Naive thymus-derived CD4-positive, alpha-beta T cell (primary cell): ENCODE measurements around the gene DIP2B. TPM values are rescaled to one million over a fixed set of nuclear protein-coding genes. Genes with fewer than 3 reads are reported as not detected.

Source experiments
- ATAC-seq: fragments of 150-1000 bp; cut with Tn5 transposase; 2 replicates; pipeline ENCODE4 v1.10.0; 2021; ENCODE audit warnings: mild to moderate bottlenecking, moderate library complexity
- CTCF ChIA-PET: fragments of 350-600 bp; sonication (Branson Sonifier 250); formaldehyde crosslinking; loops from one replicate; lab custom pipeline; 2021; ENCODE audit warnings: antibody characterized with exemption; lab: Charles Lee
- POLR2A ChIA-PET: fragments of 350-600 bp; sonication (Branson Sonifier 250); formaldehyde crosslinking; loops from one replicate; lab custom pipeline; 2021; ENCODE audit warnings: antibody characterized with exemption, inconsistent platforms; lab: Charles Lee
- DNase-seq, 9 donors: peaks; one replicate each; pipeline versions ENCODE4 v3.0.0 to v3.0.0-alpha.2; 2020 to 2022; ENCODE audit warnings: mixed read lengths in 1 of 9
- H3K27ac ChIP-seq: one replicate; pipeline ENCODE4 v1.7.0; 2013; ENCODE audit warnings: mild to moderate bottlenecking, low read depth, low read length, moderate library complexity
- H3K27me3 ChIP-seq, 2 donors: one replicate each; pipeline ENCODE4 v1.7.0; 2013; ENCODE audit warnings: low read length in 2 of 2, mild to moderate bottlenecking in 2 of 2, moderate library complexity in 2 of 2; ENCODE audit not compliant: control insufficient read depth in 2 of 2, insufficient read depth in 2 of 2
- H3K36me3 ChIP-seq, 3 experiments: 1 replicate in 2 of 3; 2 replicates in 1 of 3; pipeline ENCODE4 v1.7.0; 2013; ENCODE audit warnings: low read length in 3 of 3, mild to moderate bottlenecking in 3 of 3, moderate library complexity in 1 of 3; ENCODE audit not compliant: insufficient read depth in 3 of 3, control insufficient read depth in 2 of 3
- H3K4me1 ChIP-seq, 2 donors: one replicate each; pipeline ENCODE4 v1.7.0; 2013; ENCODE audit warnings: low read length in 2 of 2, mild to moderate bottlenecking in 2 of 2, moderate library complexity in 1 of 2; ENCODE audit not compliant: control insufficient read depth in 2 of 2, insufficient read depth in 2 of 2
- H3K4me3 ChIP-seq: 2 replicates; pipeline ENCODE4 v1.7.0; 2013; ENCODE audit warnings: mild to moderate bottlenecking, low read length
- H3K9me3 ChIP-seq, 3 experiments: 1 replicate in 2 of 3; 2 replicates in 1 of 3; pipeline ENCODE4 v1.7.0; 2013; ENCODE audit warnings: low read length in 3 of 3; ENCODE audit not compliant: control insufficient read depth in 2 of 3
- H3K27ac Mint-ChIP-seq, 9 donors: one replicate each; pipeline ENCODE4 v1.8.0; 2020 to 2022; ENCODE audit warnings: mixed read lengths in 9 of 9, mild to moderate bottlenecking in 8 of 9, moderate library complexity in 5 of 9, inconsistent platforms in 2 of 9
- H3K27me3 Mint-ChIP-seq, 5 donors: one replicate each; pipeline ENCODE4 v1.8.0; 2021 to 2022; ENCODE audit warnings: mixed read lengths in 5 of 5, mild to moderate bottlenecking in 1 of 5
- H3K36me3 Mint-ChIP-seq, 5 donors: one replicate each; pipeline ENCODE4 v1.8.0; 2020 to 2022; ENCODE audit warnings: mixed read lengths in 5 of 5, mild to moderate bottlenecking in 3 of 5, inconsistent platforms in 1 of 5
- H3K4me1 Mint-ChIP-seq, 7 donors: one replicate each; pipeline ENCODE4 v1.8.0; 2020 to 2022; ENCODE audit warnings: mixed read lengths in 7 of 7, mild to moderate bottlenecking in 3 of 7, inconsistent platforms in 1 of 7
- H3K4me3 Mint-ChIP-seq, 10 donors: one replicate each; pipeline ENCODE4 v1.8.0; 2020 to 2022; ENCODE audit warnings: mild to moderate bottlenecking in 10 of 10, mixed read lengths in 10 of 10, moderate library complexity in 6 of 10, inconsistent platforms in 2 of 10
- H3K9me3 Mint-ChIP-seq, 11 donors: one replicate each; pipeline ENCODE4 v1.8.0; 2020 to 2022; ENCODE audit warnings: mixed read lengths in 11 of 11, mild to moderate bottlenecking in 4 of 11, inconsistent platforms in 1 of 11, moderate library complexity in 1 of 11
- intact Hi-C, 2 donors: fragments of 100-400 bp; cut with micrococcal nuclease; formaldehyde crosslinking; loops; one replicate each; pipeline ENCODE4 v1.15.1; 2023
- polyA plus RNA-seq, 2 donors: library from polyadenylated mRNA; unstranded; fragments of 300-500 nt; fragmentation: Illumina TruSeq; gene quantifications; one replicate each; pipeline ENCODE4 v1.2.3, GENCODE V29; 2021
- total RNA-seq, 6 experiments: library from RNA in 5 of 6; stranded (reverse) in 5 of 6; gene quantifications; 1 replicate in 5 of 6; 2 replicates in 1 of 6; pipeline ENCODE4 v1.2.3 and lab custom pipeline; 2021 to 2026

DIP2B gene
- total and polyA plus RNA-seq, 7 experiments from 2014 or later = 10.0 to 41.8 (median 34.3) TPM

DNA sequence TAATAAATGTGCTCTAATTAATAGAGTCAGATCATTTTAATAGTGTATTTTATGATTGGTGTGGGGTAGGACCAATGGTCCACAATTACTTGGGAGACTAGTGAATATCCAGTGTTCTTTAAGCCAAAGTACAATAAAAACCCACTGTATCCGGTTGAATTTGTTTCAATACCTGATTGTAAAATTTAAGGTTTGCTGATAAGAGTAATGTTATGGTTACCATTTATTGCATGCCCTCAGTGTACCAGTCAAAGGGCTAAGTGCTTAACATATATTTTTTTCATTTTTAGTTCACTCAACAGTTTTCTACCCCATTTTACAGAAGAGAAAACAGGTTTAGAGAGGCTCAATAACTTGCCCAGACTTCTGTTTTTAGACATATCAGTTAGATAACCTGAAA is 161.2 kb downstream of the DIP2B start:
- Mint-ChIP-seq H3K4me1 (peaks cover 5 to 24% (median 9%) of the 10 kb centered on the region in 7 donors), H3K36me3 (peaks cover 3 to 23% (median 4%) of the 10 kb centered on the region in 5 donors), H3K9me3 (peaks cover 0 to 1% (median 0%) of the 10 kb centered on the region in 11 donors), H3K27me3 (no peaks in the 10 kb centered on the region), H3K4me3 (no peak overlapping the region), H3K27ac (no peak overlapping the region)
- no peaks in the 10 kb centered on the region for H3K27me3 ChIP-seq
- H3K9me3 ChIP-seq = no peaks in the 10 kb centered on the region
- ChIA-PET POLR2A (no interaction called here), CTCF (interaction anchor here (0.5 kb wide), 1 partner anchor 200 kb away, joined by 3 read pairs; no protein-coding TSS in a partner anchor)
- ATAC-seq = no peak
- no peaks in the 10 kb centered on the region for H3K4me1 ChIP-seq
- no peak overlapping the region for H3K27ac ChIP-seq
- DNase-seq = no peak
- H3K36me3 ChIP-seq = peaks cover 0 to 34% (median 6%) of the 10 kb centered on the region in 3 experiments
- intact Hi-C loops = no loop called here
- no peak overlapping the region for H3K4me3 ChIP-seq

DNA sequence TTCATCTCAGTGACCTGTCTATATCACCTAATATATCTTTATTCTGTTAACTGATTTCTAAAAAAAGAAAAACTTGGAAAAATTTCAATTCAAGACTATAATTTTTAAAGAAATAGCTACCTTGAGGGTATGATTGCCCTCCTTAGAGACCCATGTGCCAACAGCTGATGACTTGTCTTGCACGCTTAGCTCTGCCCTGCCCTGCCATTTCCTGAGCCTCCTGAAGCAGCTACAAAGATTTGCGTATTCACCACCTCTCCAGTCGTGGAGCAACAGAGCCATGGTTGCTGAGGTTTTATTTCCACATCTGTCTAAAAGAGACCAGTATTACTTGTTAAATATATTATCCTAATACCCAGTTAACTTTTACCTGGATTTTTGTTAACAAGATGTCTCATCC is 167.4 kb downstream of the DIP2B start:
- no peaks in the 10 kb centered on the region for H3K27me3 ChIP-seq
- H3K4me3 Mint-ChIP-seq = no peak overlapping the region
- no peaks in the 10 kb centered on the region for H3K4me1 ChIP-seq
- intact Hi-C loops = no loop called here
- H3K4me1 Mint-ChIP-seq = peaks cover 0 to 22% (median 5%) of the 10 kb centered on the region in 7 donors
- DNase-seq (no peak), ATAC-seq (no peak)
- H3K4me3 ChIP-seq = no peak overlapping the region
- peaks cover 4 to 50% (median 24%) of the 10 kb centered on the region in 5 donors for H3K36me3 Mint-ChIP-seq
- peaks cover 4 to 69% (median 6%) of the 10 kb centered on the region in 3 experiments for H3K36me3 ChIP-seq
- CTCF ChIA-PET = no interaction called here
- POLR2A ChIA-PET = interaction anchor here (0.8 kb wide), 1 partner anchor 24 kb away, joined by 3 read pairs; no protein-coding TSS in a partner anchor
- H3K27me3 Mint-ChIP-seq = no peaks in the 10 kb centered on the region
- H3K9me3 ChIP-seq = no peaks in the 10 kb centered on the region
- H3K27ac ChIP-seq = no peak overlapping the region
- H3K9me3 Mint-ChIP-seq = no peaks in the 10 kb centered on the region
- H3K27ac Mint-ChIP-seq = peak overlapping the region in 2 of 9 donors; percentile 36 to 63

DNA sequence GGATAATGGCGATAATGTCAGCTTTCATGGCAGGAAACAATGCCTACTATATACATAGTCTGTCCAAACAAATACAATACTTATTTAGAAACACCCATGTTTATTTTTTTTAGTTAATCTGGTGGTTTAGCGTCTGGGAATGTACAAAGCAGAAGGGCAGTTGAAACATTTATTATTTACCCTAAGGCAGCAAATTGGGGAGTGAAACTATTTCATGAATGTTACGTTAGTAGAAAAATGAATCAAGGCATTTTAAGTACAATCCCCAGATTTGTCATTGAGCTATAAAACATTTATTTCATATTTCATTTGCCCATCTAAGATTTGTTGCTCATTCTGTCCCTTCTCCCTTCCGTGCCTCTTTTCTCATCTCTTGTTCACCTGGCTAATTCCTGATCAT is 172.0 kb downstream of the DIP2B start:
- no peaks in the 10 kb centered on the region for H3K9me3 Mint-ChIP-seq
- DNase-seq = no peak
- peaks cover 0 to 7% (median 0%) of the 10 kb centered on the region in 7 donors for H3K4me1 Mint-ChIP-seq
- Histone ChIP-seq H3K9me3 (no peaks in the 10 kb centered on the region), H3K36me3 (peaks cover 0 to 71% (median 6%) of the 10 kb centered on the region in 3 experiments), H3K4me1 (no peaks in the 10 kb centered on the region), H3K27me3 (no peaks in the 10 kb centered on the region), H3K27ac (no peak overlapping the region), H3K4me3 (no peak overlapping the region)
- no peaks in the 10 kb centered on the region for H3K27me3 Mint-ChIP-seq
- peak overlapping the region in 1 of 10 donors; percentile 6 for H3K4me3 Mint-ChIP-seq
- peak overlapping the region in 4 of 9 donors; percentile 10 to 71 (median 25) for H3K27ac Mint-ChIP-seq
- H3K36me3 Mint-ChIP-seq = peaks cover 0 to 60% (median 25%) of the 10 kb centered on the region in 5 donors
- ChIA-PET CTCF (no interaction called here), POLR2A (no interaction called here)
- no peak for ATAC-seq
- intact Hi-C loops = no loop called here

DNA sequence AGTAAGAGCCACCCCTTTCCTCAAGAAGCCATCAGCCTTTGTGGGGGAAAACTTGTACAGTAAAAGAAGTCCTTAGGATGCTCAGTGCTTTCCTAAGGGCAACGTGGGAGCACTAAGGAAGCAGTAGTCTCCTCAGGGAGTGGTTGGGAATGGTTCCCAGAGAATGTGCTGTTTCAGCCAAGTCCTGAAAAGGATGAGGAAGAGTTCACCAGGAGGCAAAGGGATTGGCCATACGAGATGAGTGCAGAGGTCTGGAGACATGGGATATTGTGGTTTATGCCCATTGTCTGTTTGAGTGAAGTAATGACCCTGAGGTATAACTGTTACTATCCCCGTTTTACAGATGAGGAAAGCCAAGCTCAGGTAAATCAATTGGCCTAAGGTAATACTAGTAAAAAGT is 173.1 kb downstream of the DIP2B start:
- ATAC-seq (no peak), DNase-seq (no peak)
- ChIA-PET CTCF (interaction anchor here (0.6 kb wide), 2 partner anchors 679 to 1869 kb away, joined by 3 read pairs; no protein-coding TSS in a partner anchor), POLR2A (no interaction called here)
- intact Hi-C loops = no loop called here
- H3K4me1 Mint-ChIP-seq = no peaks in the 10 kb centered on the region
- peak overlapping the region in 2 of 9 donors; percentile 19 to 34 for H3K27ac Mint-ChIP-seq
- Histone ChIP-seq H3K36me3 (peaks cover 0 to 65% (median 6%) of the 10 kb centered on the region in 3 experiments), H3K27ac (no peak overlapping the region), H3K27me3 (no peaks in the 10 kb centered on the region), H3K4me1 (no peaks in the 10 kb centered on the region), H3K9me3 (no peaks in the 10 kb centered on the region), H3K4me3 (no peak overlapping the region)
- H3K27me3 Mint-ChIP-seq = no peaks in the 10 kb centered on the region
- H3K9me3 Mint-ChIP-seq = no peaks in the 10 kb centered on the region
- peaks cover 0 to 63% (median 25%) of the 10 kb centered on the region in 5 donors for H3K36me3 Mint-ChIP-seq
- no peak overlapping the region for H3K4me3 Mint-ChIP-seq

DNA sequence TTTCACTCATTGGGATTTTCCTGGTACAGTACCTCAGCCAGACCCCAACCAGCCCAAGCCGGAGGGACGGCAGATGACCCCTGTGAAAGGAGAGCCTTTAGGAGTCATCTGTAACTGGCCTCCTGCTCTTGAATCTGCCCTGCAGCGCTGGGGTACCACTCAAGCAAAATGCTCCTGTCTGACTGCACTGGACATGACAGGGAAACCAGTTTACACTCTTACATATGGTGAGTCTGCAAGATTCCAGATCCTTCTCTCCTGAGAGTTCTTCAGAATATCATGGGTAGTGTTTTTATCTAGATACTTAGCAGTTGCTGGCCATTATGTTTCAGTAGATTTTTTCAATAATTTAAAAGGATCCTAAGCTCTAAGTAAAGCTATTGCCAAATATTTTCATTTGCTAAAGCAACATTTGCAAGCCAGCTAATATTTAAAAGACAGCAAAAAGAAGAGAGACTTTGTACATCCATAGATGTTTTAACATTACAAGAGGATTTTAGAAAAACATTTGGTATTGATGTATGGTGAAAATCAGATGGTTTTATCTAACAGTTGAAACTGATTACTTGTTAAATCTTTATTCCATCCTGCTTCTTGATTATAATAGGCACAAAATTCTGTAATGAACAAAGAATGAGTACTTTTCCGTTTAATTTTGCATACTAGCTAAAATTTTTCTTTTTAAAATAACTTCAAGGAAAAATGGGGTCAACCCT is 174.0 kb downstream of the DIP2B start:
- intact Hi-C loops = no loop called here
- H3K27me3 Mint-ChIP-seq = no peaks in the 10 kb centered on the region
- no peak overlapping the region for H3K4me3 Mint-ChIP-seq
- H3K4me3 ChIP-seq = no peak overlapping the region
- ATAC-seq = no peak
- H3K27me3 ChIP-seq = no peaks in the 10 kb centered on the region
- peaks cover 0 to 62% (median 6%) of the 10 kb centered on the region in 3 experiments for H3K36me3 ChIP-seq
- no peak for DNase-seq
- H3K27ac ChIP-seq = no peak overlapping the region
- H3K4me1 ChIP-seq = no peaks in the 10 kb centered on the region
- H3K9me3 ChIP-seq = no peaks in the 10 kb centered on the region
- ChIA-PET POLR2A (interaction anchor here (0.7 kb wide), 1 partner anchor 53 kb away, joined by 3 read pairs; no protein-coding TSS in a partner anchor), CTCF (no interaction called here)
- H3K9me3 Mint-ChIP-seq = no peaks in the 10 kb centered on the region
- H3K36me3 Mint-ChIP-seq = peaks cover 0 to 63% (median 26%) of the 10 kb centered on the region in 5 donors
- H3K4me1 Mint-ChIP-seq = no peaks in the 10 kb centered on the region
- no peak overlapping the region for H3K27ac Mint-ChIP-seq

DNA sequence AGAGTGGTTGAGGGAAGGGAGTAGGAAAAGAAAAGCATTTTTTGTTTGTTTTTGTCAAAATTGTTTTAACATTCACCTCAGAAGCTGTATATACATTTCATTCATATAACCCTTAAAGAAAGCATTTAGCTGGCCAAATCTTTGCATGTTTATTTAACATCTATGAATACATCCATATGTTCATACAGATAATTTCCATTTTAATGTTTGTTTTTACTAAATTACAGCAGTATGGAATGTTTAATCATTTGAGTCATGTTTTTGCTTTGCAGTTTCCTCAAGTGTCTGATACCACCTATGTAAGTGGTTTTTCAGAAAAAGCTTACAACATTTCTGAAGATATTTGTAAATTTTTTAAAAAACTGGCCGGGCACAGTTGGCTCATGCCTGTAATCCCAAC is 174.8 kb downstream of the DIP2B start:
- ATAC-seq (no peak), DNase-seq (no peak)
- H3K36me3 Mint-ChIP-seq = peaks cover 0 to 63% (median 24%) of the 10 kb centered on the region in 5 donors
- H3K27me3 ChIP-seq = no peaks in the 10 kb centered on the region
- H3K9me3 ChIP-seq = no peaks in the 10 kb centered on the region
- H3K9me3 Mint-ChIP-seq = no peaks in the 10 kb centered on the region
- H3K4me3 ChIP-seq = no peak overlapping the region
- no peak overlapping the region for H3K27ac ChIP-seq
- no peaks in the 10 kb centered on the region for H3K4me1 ChIP-seq
- no peak overlapping the region for H3K4me3 Mint-ChIP-seq
- intact Hi-C loops = no loop called here
- peak overlapping the region in 1 of 9 donors; percentile 31 for H3K27ac Mint-ChIP-seq
- H3K27me3 Mint-ChIP-seq = no peaks in the 10 kb centered on the region
- ChIA-PET POLR2A (interaction anchor here (0.7 kb wide), 1 partner anchor 54 kb away, joined by 3 read pairs; no protein-coding TSS in a partner anchor), CTCF (interaction anchor here (0.6 kb wide), 1 partner anchor 19 kb away, joined by 3 read pairs; no protein-coding TSS in a partner anchor)
- H3K4me1 Mint-ChIP-seq = no peaks in the 10 kb centered on the region
- peaks cover 0 to 62% (median 6%) of the 10 kb centered on the region in 3 experiments for H3K36me3 ChIP-seq
